GM12878 (cell line): ENCODE results near the gene CLMP.

Experiments used
- CTCF ChIP-seq, 3 experiments: IDR thresholded peaks in 2 of 3; conservative IDR thresholded peaks in 1 of 3; 2 replicates each; pipeline ENCODE4 v1.5.1; 2011; ENCODE audit warnings: low read depth in 3 of 3, low read length in 3 of 3, mild to moderate bottlenecking in 3 of 3, control low read depth in 2 of 3, moderate library complexity in 2 of 3, inconsistent platforms in 1 of 3, mixed read lengths in 1 of 3; ENCODE audit not compliant: control insufficient read depth in 2 of 3, insufficient read depth in 1 of 3; ENCODE audit errors: extremely low read depth in 1 of 3
- ELK1 ChIP-seq: IDR thresholded peaks from 2 replicates; pipeline ENCODE4 v1.6.1; 2012; ENCODE audit warnings: low read depth, low read length, improper control_type of control experiment
- IKZF2 ChIP-seq, 2 experiments: fragments of 450-650 bp; IDR thresholded peaks; 2 replicates each; pipeline ENCODE4 v1.6.1; 2017; ENCODE audit warnings: mild to moderate bottlenecking in 2 of 2, moderate library complexity in 2 of 2
- MAX ChIP-seq: IDR thresholded peaks from 2 replicates; pipeline ENCODE4 v1.6.1; 2012; ENCODE audit warnings: low read depth, low read length, improper control_type of control experiment
- RAD21 ChIP-seq: IDR thresholded peaks from 2 replicates; pipeline ENCODE4 v1.6.1; 2011; ENCODE audit warnings: mild to moderate bottlenecking, low read depth, low read length, moderate library complexity; ENCODE audit not compliant: insufficient read depth
- USF1 ChIP-seq: IDR thresholded peaks from 2 replicates; pipeline ENCODE4 v1.6.1; 2011; ENCODE audit warnings: borderline replicate concordance, low read depth, mild to moderate bottlenecking, moderate library complexity, mixed read lengths, low read length; ENCODE audit not compliant: insufficient read depth; ENCODE audit errors: extremely low read length

- TF ChIP-seq RAD21 (no peak), ELK1 (no peak), USF1 (no peak), CTCF (IDR thresholded peaks at IDR 0.05 in 2 of 3, conservative IDR thresholded peaks at IDR 0.05 in 1 of 3; ENCODE audit: control insufficient read depth in 2 of 3, extremely low read depth in 1 of 3, insufficient read depth in 1 of 3, low read depth in 3 of 3, low read length in 3 of 3) (no peak), IKZF2 (IDR thresholded peaks at IDR 0.05) (no peak), MAX (no peak)
Observed at GRCh38 chr11:123035831-123036230, 159.2 kb downstream of the CLMP start.
